Measurements from ENCODE around the gene LIN54. TPM values are rescaled to one million over a fixed set of nuclear protein-coding genes. Genes with fewer than 3 reads are reported as not detected.

Gene LIN54
- total and polyA plus RNA-seq, 9 of the 15 experiments (the other 6 are each of a cell fraction or from before 2014, with no cell fraction given), result 2.2 to 22.5 (median 15.8) TPM

- ATAC-seq (peak; percentile 88), DNase-seq (ENCODE audit: extremely low read depth in 1 of 4, low spot score in 3 of 4) (peak; percentile 89 to 98 (median 90)), FAIRE-seq (peak; percentile 79)
- 0 out of 2 replicates have a peak, but pooled peaks cover 4% of the 10 kb centered on the region for H4K20me1 ChIP-seq (replicated peaks; ENCODE audit: control insufficient read depth, insufficient read depth, low read length)
- H3K27me3 ChIP-seq (ENCODE audit: control insufficient read depth in 2 of 2, insufficient read depth in 2 of 2, low read length in 2 of 2), result no peaks in the 10 kb centered on the region
- intact Hi-C loops (cut with micrococcal nuclease) (no loop called here), in situ Hi-C loops (cut with MboI) (no loop called here)
- H3K79me2 ChIP-seq (ENCODE audit: control insufficient read depth, insufficient read depth, low read length), result peaks cover 78% of the 10 kb centered on the region
- BruUV-seq (replicated peaks), result TSS peak; percentile 97
- WGBS (ENCODE audit: insufficient coverage, low coverage, missing lambda C conversion rate), result under 1% methylated on average over 63 of the region's 71 CpGs
- POLR2A ChIA-PET, result interaction anchor here (0.7 to 3.9 kb wide), 6 partner anchors 9 to 144 kb away, joined by 3 to 39 read pairs (median 3); partner anchors contain the start of genes COPS4 and THAP9
- peak within 1 kb of the TSS; percentile 92 for H3K4me2 ChIP-seq (ENCODE audit: insufficient read depth, low read length)
- peak within 1 kb of the TSS; percentile 96 for H3K4me3 ChIP-seq
- no peaks in the 10 kb centered on the region for H3K9me3 ChIP-seq (replicated peaks; ENCODE audit: control insufficient read depth, insufficient read depth, low read depth, low read length)
- no peaks in the 10 kb centered on the region for H3K9me1 ChIP-seq (ENCODE audit: control insufficient read depth, insufficient read depth, low read length)
- H3K27ac ChIP-seq (ENCODE audit: extremely low read depth, low read depth, low read length), result peak within 1 kb of the TSS; percentile 97
- peak within 1 kb of the TSS; percentile 99 for H3K9ac ChIP-seq (ENCODE audit: insufficient read depth in 1 of 2, low read depth in 2 of 2, low read length in 2 of 2)
- peak within 1 kb of the TSS; percentile 95 for H2AFZ ChIP-seq (ENCODE audit: low read depth, low read length)
- CTCF ChIA-PET (ENCODE audit: low intra/inter-chr PET ratio), result no interaction called here
- H3K4me1 ChIP-seq (replicated peaks in 1 of 2; ENCODE audit: control insufficient read depth in 2 of 2, insufficient read depth in 2 of 2, low read length in 2 of 2), result peaks cover 6 to 18% of the 10 kb centered on the region in 2 experiments; a peak in 4 of 5 replicates
- peaks cover 45% of the 10 kb centered on the region for H3K36me3 ChIP-seq (ENCODE audit: control insufficient read depth, insufficient read depth, low read length)
- TF ChIP-seq PRPF4 (IDR thresholded peaks at IDR 0.05; ENCODE audit: insufficient read depth, low read depth, low read length, poor library complexity, severe bottlenecking), result no peak
- peak in 1 of 2 experiments; percentile 78; a peak in 3 of 4 replicates for TF ChIP-seq MAZ (CRISPR knock-in tag; conservative IDR thresholded peaks at IDR 0.05 in 1 of 2, IDR thresholded peaks at IDR 0.05 in 1 of 2)
- TF ChIP-seq EGR1 (conservative IDR thresholded peaks at IDR 0.05), result no peak; the same call in none of the 2 replicates
- TF ChIP-seq MYC (IDR thresholded peaks at IDR 0.05; ENCODE audit: low read depth, low read length), result peak; percentile 97
- no peak for TF ChIP-seq MYC (CRISPR knock-in tag; IDR thresholded peaks at IDR 0.05; ENCODE audit: borderline replicate concordance, low read depth)
- TF ChIP-seq ARID3B (CRISPR knock-in tag; IDR thresholded peaks at IDR 0.05; ENCODE audit: borderline replicate concordance), result 0 out of 2 replicates have a peak, but pooled peaks have one; percentile 10
- TF ChIP-seq RBM34 (IDR thresholded peaks at IDR 0.05; ENCODE audit: borderline replicate concordance, insufficient read depth, low read length), result no peak
- TF ChIP-seq RHOXF2B (CRISPR knock-in tag; conservative IDR thresholded peaks at IDR 0.05), result 0 out of 2 replicates have a peak, but pooled peaks have one; percentile 22
- TF ChIP-seq ETV5 (CRISPR knock-in tag; IDR thresholded peaks at IDR 0.05; ENCODE audit: low read depth), result peak; percentile 90
- peak; percentile 92 for TF ChIP-seq GMEB1 (CRISPR knock-in tag; IDR thresholded peaks at IDR 0.05)
- no peak; the same call in 1 of the 2 replicates for TF ChIP-seq CBX1 (IDR thresholded peaks at IDR 0.05; ENCODE audit: low read depth)
- TF ChIP-seq THRA (IDR thresholded peaks at IDR 0.05), result no peak
- peak; percentile 76 for TF ChIP-seq ZBTB2 (IDR thresholded peaks at IDR 0.05)
- TF ChIP-seq NFE2 (IDR thresholded peaks at IDR 0.05; ENCODE audit: low read depth), result no peak
- peak; percentile 85 for TF ChIP-seq POLR2B (IDR thresholded peaks at IDR 0.05; ENCODE audit: low read depth, partially characterized antibody)
Measured at GRCh38 chr4:82890901-82891706, 119.5 kb downstream of the LIN54 start, which contains the start of gene SEC31A. Gene SEC31A, minus strand, starts transcription at chr4:82891153. Its CDS starts 9,217 bp downstream, at chr4:82881936.
